ENCODE data around the gene RRH.

The RRH gene

GRCh38 chr4:109890076-109890475 lies 62.3 kb downstream of the RRH start:
- no peak for DNase-seq
